Colonic mucosa (tissue), 4 donors: ENCODE results near the gene HAND2. TPM values are rescaled to one million over a fixed set of nuclear protein-coding genes. Genes with fewer than 3 reads are reported as not detected.
A peak's percentile ranks its signal among the peaks of the same experiment; 100 is the strongest.

Experiments
- DNase-seq: peaks from one replicate; pipeline ENCODE4 v3.0.0-alpha.2; 2020
- H3K27ac ChIP-seq: fragments of 200-600 bp; one replicate; pipeline ENCODE4 v1.8.0; 2021
- H3K27me3 ChIP-seq: fragments of 200-600 bp; one replicate; pipeline ENCODE4 v1.8.0; 2021
- H3K36me3 ChIP-seq: fragments of 200-600 bp; one replicate; pipeline ENCODE4 v1.8.0; 2021
- H3K4me1 ChIP-seq: fragments of 200-600 bp; one replicate; pipeline ENCODE4 v1.8.0; 2021; ENCODE audit warnings: mild to moderate bottlenecking
- H3K4me3 ChIP-seq: fragments of 200-600 bp; one replicate; pipeline ENCODE4 v1.8.0; 2021
- H3K9ac ChIP-seq, 2 donors: one replicate each; pipeline ENCODE4 v1.7.0; 2013; ENCODE audit warnings: control low read depth in 2 of 2, low read depth in 2 of 2, low read length in 2 of 2
- H3K9me3 ChIP-seq: fragments of 200-600 bp; one replicate; pipeline ENCODE4 v1.8.0; 2021
- CTCF ChIP-seq: fragments of 200-600 bp; IDR thresholded peaks from one replicate; pipeline ENCODE4 v1.8.0; 2022; ENCODE audit warnings: antibody characterized with exemption, mild to moderate bottlenecking
- intact Hi-C: fragments of 100-400 bp; cut with DNase I; formaldehyde crosslinking; loops from one replicate; pipeline ENCODE4 v1.14.1; 2022
- total RNA-seq, 2 donors: library from RNA; stranded (reverse); fragmentation: NEBNext Ultra II Directional in 1 of 2; extraction: Animal tissue kit (Norgen Biotek cat#: 25700) in 1 of 2; gene quantifications; one replicate each; pipeline ENCODE4 v1.2.1, GENCODE V29; 2021
- donor health status: healthy.
- donor health status: DM: no; HTN: no; CAD: no.
- donor health status: DM: no; HTN: no; CAD: no.

The HAND2 gene
- total RNA-seq, 2 donors from 2014 or later, result 1.6 to 9.4 TPM

GRCh38 chr4:173507471-173508385 lies 22.3 kb downstream of the HAND2 start:
- H3K27ac ChIP-seq, result peak overlapping the region; percentile 2
- H3K4me3 ChIP-seq, result no peak overlapping the region

GRCh38 chr4:173506597-173507211 lies 23.3 kb downstream of the HAND2 start:
- H3K9ac ChIP-seq, result no peak overlapping the region
- H3K36me3 ChIP-seq, result no peaks in the 10 kb centered on the region
- H3K27me3 ChIP-seq, result peaks cover 10% of the 10 kb centered on the region
- peak overlapping the region; percentile 19 for H3K4me3 ChIP-seq
- H3K27ac ChIP-seq, result no peak overlapping the region
- intact Hi-C loops, result loop anchor here (2.0 to 10.0 kb wide), 5 partner anchors 241 to 648 kb away; no protein-coding TSS in a partner anchor
- H3K4me1 ChIP-seq, result no peaks in the 10 kb centered on the region
- DNase-seq, result no peak
- TF ChIP-seq CTCF, result no peak
- H3K9me3 ChIP-seq, result no peaks in the 10 kb centered on the region

More at GRCh38 chr4:173507471-173508385, 22.3 kb downstream of the HAND2 start:
- Histone ChIP-seq H3K9ac (no peak overlapping the region), H3K9me3 (no peaks in the 10 kb centered on the region), H3K27me3 (peaks cover 17% of the 10 kb centered on the region), H3K36me3 (no peaks in the 10 kb centered on the region), H3K4me1 (no peaks in the 10 kb centered on the region)
- DNase-seq, result no peak
- no peak for TF ChIP-seq CTCF
- intact Hi-C loops, result loop anchor here (2.0 to 10.0 kb wide), 5 partner anchors 240 to 647 kb away; no protein-coding TSS in a partner anchor

GRCh38 chr4:173505924-173506518 lies 24.0 kb downstream of the HAND2 start:
- peak; percentile 71 for DNase-seq
- peaks cover 10% of the 10 kb centered on the region for H3K27me3 ChIP-seq
- H3K27ac ChIP-seq, result no peak overlapping the region
- no peaks in the 10 kb centered on the region for H3K9me3 ChIP-seq
- H3K36me3 ChIP-seq, result no peaks in the 10 kb centered on the region
- H3K9ac ChIP-seq, result no peak overlapping the region
- no peak overlapping the region for H3K4me3 ChIP-seq
- H3K4me1 ChIP-seq, result no peaks in the 10 kb centered on the region
- intact Hi-C loops, result loop anchor here (2.0 to 10.0 kb wide), 5 partner anchors 241 to 649 kb away; no protein-coding TSS in a partner anchor
- peak; percentile 72 for TF ChIP-seq CTCF

GRCh38 chr4:173504181-173504503 lies 25.9 kb downstream of the HAND2 start:
- H3K36me3 ChIP-seq, result no peaks in the 10 kb centered on the region
- no peak for DNase-seq
- no peaks in the 10 kb centered on the region for H3K9me3 ChIP-seq
- H3K27ac ChIP-seq, result no peak overlapping the region
- no peak for TF ChIP-seq CTCF
- no peak overlapping the region for H3K9ac ChIP-seq
- peaks cover 10% of the 10 kb centered on the region for H3K27me3 ChIP-seq
- H3K4me1 ChIP-seq, result no peaks in the 10 kb centered on the region
- intact Hi-C loops, result loop anchor here (10.0 kb wide), 3 partner anchors 321 to 651 kb away; no protein-coding TSS in a partner anchor
- H3K4me3 ChIP-seq, result no peak overlapping the region

GRCh38 chr4:173503330-173504180 lies 26.5 kb downstream of the HAND2 start:
- Histone ChIP-seq H3K4me3 (no peak overlapping the region), H3K36me3 (no peaks in the 10 kb centered on the region), H3K9me3 (no peaks in the 10 kb centered on the region), H3K27ac (no peak overlapping the region), H3K9ac (no peak overlapping the region), H3K4me1 (no peaks in the 10 kb centered on the region), H3K27me3 (peaks cover 10% of the 10 kb centered on the region)
- no peak for DNase-seq
- intact Hi-C loops, result loop anchor here (10.0 kb wide), 3 partner anchors 321 to 651 kb away; no protein-coding TSS in a partner anchor
- no peak for TF ChIP-seq CTCF
